ENCODE data around the gene SOX30. TPM values are rescaled to one million over a fixed set of nuclear protein-coding genes. Genes with fewer than 3 reads are reported as not detected.
A peak's percentile ranks its signal among the peaks of the same experiment; 100 is the strongest.
"Not testable (repeated sequence)": the region's sequence is repeated elsewhere in the genome, so short reads cannot be mapped to it uniquely, and the experiment has no call there.

The SOX30 gene
- total RNA-seq (2021; fragmentation: NEBNext Ultra II Directional; extraction: Animal tissue kit (Norgen Biotek cat#: 25700)) = under 1 TPM in 4 of 6 experiments, not detected in 2; 0.09 to 0.19 (median 0.12) TPM
- long read RNA-seq, partial matches to known transcripts = 0 of 1 reads
- long read RNA-seq, other reads (novel, unspliced or antisense) = 1 of 1 reads

DNA sequence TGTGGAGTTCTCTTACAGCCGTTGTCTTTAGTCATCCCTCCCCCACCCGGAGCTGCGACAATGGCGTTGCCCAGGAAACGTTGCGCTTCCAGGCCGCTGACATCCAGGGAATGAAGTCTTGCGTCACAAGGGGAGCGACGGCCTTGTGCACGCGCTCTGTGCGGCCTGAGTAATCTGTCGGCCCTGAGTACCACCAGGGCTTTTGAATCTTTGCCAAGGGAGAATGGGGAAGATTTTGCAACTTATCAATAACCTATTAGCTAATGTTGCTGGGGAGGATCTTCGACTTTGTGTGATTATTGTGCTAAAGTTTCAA, at the start of gene SOX30:
Gene SOX30 (minus strand): TSS at position 62 of the 316 bp plus-strand sequence. CDS start 360 bp downstream, outside the sequence.
- peaks cover 22% of the 10 kb centered on the region for H3K36me3 Mint-ChIP-seq (ENCODE audit: low read depth)
- no peak for DNase-seq
- H3K27me3 Mint-ChIP-seq (ENCODE audit: insufficient read depth) = no peaks in the 10 kb centered on the region
- TF ChIP-seq, protein P1, sequence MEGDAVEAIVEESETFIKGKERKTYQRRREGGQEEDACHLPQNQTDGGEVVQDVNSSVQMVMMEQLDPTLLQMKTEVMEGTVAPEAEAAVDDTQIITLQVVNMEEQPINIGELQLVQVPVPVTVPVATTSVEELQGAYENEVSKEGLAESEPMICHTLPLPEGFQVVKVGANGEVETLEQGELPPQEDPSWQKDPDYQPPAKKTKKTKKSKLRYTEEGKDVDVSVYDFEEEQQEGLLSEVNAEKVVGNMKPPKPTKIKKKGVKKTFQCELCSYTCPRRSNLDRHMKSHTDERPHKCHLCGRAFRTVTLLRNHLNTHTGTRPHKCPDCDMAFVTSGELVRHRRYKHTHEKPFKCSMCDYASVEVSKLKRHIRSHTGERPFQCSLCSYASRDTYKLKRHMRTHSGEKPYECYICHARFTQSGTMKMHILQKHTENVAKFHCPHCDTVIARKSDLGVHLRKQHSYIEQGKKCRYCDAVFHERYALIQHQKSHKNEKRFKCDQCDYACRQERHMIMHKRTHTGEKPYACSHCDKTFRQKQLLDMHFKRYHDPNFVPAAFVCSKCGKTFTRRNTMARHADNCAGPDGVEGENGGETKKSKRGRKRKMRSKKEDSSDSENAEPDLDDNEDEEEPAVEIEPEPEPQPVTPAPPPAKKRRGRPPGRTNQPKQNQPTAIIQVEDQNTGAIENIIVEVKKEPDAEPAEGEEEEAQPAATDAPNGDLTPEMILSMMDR (IDR thresholded peaks at IDR 0.05) = no peak
- peaks cover 27% of the 10 kb centered on the region for H3K9me3 Mint-ChIP-seq
- H3K4me1 Mint-ChIP-seq (ENCODE audit: low read depth) = peaks cover 12% of the 10 kb centered on the region; the same call in 1 of the 2 replicates
- H3K4me3 Mint-ChIP-seq = no peak within 1 kb of the TSS
- H3K27ac Mint-ChIP-seq = no peak within 1 kb of the TSS

DNA sequence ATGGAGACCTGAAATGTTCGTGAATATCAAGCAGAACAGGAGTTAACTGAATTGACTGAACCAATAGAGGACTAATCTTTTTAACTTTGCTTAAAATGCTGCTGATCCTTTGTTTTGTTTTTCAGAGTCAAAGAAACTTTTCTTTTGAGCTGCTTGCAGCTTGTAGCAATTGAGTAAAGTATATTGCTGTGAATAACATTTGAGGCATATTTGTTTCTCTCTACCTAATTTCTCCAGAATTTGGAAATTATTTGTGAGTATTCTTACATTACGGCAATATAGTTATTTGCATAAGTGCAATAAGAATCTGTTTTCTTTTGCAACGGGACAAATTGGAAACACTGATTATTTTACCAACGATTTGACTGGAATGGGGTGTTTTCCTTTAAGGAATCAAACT, 46.4 kb upstream of the SOX30 start:
- H3K4me3 Mint-ChIP-seq; H3K27ac Mint-ChIP-seq; H3K36me3 Mint-ChIP-seq (ENCODE audit: low read depth); H3K27me3 Mint-ChIP-seq (ENCODE audit: insufficient read depth); DNase-seq; H3K4me1 Mint-ChIP-seq (ENCODE audit: low read depth): not testable (repeated sequence)
- peaks cover 13% of the 10 kb centered on the region for H3K9me3 Mint-ChIP-seq

DNA sequence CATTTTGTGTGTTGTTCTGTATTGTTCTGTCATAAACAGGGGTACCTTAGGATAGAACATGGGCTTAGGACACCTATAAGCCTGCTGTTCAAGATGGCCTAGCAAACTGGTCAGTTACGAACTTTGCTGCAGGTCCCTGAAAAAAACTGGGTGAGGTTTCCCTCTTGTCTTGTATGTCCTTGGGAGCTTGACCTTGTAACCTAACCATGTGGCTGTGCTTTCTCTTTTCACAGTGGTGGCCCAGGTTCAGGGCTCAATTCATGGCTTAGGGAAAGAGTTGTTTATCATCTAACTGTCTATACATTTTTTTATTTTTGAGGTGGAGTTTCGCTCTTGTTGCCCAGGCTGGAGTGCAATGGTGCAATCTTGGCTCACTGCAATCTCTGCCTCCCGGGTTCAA, 43.9 kb upstream of the SOX30 start:
- H3K9me3 Mint-ChIP-seq = peaks cover 13% of the 10 kb centered on the region
- not testable (repeated sequence) for H3K27me3 Mint-ChIP-seq (ENCODE audit: insufficient read depth); H3K4me1 Mint-ChIP-seq (ENCODE audit: low read depth)

DNA sequence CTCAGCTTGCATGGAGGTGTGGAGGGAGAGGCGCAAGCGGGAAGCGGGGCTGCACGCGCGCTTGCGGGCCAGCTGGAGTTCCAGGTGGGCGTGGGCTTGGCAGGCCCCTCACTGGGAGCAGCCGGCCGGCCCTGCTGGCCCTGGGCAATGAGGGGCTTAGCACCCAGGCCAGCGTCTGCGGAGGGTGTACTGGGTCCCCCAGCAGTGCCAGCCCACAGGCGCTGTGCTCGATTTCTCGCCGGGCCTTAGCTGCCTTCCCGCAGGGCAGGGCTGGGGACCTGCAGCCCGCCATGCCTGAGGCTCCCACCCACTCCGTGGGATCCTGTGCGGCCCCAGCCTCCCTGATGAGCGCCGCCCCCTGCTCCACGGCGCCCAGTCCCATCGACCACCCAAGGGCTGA, 41.6 kb upstream of the SOX30 start:
- H3K27ac Mint-ChIP-seq; H3K36me3 Mint-ChIP-seq (ENCODE audit: low read depth); H3K4me1 Mint-ChIP-seq (ENCODE audit: low read depth); H3K4me3 Mint-ChIP-seq; DNase-seq; H3K27me3 Mint-ChIP-seq (ENCODE audit: insufficient read depth): not testable (repeated sequence)
- peaks cover 13% of the 10 kb centered on the region for H3K9me3 Mint-ChIP-seq

More for the DNA sequence above, 43.9 kb upstream of the SOX30 start:
- not testable (repeated sequence) for DNase-seq; H3K4me3 Mint-ChIP-seq; H3K27ac Mint-ChIP-seq; H3K36me3 Mint-ChIP-seq (ENCODE audit: low read depth)

DNA sequence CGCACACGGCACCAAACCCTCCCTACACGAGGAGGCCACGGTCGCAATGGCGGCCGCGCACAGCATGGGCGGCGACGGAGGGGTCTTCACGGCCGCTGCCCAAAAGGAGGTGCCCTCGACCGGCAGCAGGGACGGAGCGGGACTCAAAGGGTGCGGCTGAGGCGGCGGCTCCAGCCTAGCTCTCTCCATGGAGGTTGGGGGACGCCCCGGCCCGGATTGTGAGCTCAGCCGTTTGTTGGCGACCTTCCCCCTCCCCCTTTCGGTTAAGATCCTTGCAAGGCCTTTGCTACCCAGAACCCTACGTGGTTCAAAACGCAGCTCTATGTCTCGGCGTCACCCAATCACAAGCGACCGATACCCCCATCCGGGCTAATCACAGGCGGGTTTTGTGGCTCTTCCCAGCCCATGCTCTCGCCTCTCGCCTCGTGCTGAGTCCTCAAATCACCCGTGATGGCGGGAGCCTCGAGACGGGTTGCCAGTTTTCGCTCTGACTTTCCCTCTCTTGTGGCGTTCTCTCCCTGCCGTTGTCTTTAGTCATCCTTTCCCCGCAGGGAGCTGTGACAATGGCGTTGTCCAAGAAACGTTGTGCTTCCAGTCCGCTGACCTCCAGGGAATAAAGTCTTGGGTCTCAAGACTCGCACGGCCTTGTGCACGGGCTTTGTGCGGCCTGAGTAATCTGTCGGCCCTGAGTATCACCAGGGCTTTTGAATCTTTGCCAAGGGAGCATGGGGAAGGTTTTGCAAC, 38.6 kb upstream of the SOX30 start:
- Mint-ChIP-seq H3K9me3 (no peaks in the 10 kb centered on the region; the same call in 1 of the 2 replicates), H3K4me3 (no peak overlapping the region), H3K27me3 (ENCODE audit: insufficient read depth) (no peaks in the 10 kb centered on the region), H3K4me1 (ENCODE audit: low read depth) (no peaks in the 10 kb centered on the region), H3K27ac (no peak overlapping the region), H3K36me3 (ENCODE audit: low read depth) (no peaks in the 10 kb centered on the region)
- DNase-seq = no peak
- TF ChIP-seq, protein P1 (IDR thresholded peaks at IDR 0.05) = no peak

DNA sequence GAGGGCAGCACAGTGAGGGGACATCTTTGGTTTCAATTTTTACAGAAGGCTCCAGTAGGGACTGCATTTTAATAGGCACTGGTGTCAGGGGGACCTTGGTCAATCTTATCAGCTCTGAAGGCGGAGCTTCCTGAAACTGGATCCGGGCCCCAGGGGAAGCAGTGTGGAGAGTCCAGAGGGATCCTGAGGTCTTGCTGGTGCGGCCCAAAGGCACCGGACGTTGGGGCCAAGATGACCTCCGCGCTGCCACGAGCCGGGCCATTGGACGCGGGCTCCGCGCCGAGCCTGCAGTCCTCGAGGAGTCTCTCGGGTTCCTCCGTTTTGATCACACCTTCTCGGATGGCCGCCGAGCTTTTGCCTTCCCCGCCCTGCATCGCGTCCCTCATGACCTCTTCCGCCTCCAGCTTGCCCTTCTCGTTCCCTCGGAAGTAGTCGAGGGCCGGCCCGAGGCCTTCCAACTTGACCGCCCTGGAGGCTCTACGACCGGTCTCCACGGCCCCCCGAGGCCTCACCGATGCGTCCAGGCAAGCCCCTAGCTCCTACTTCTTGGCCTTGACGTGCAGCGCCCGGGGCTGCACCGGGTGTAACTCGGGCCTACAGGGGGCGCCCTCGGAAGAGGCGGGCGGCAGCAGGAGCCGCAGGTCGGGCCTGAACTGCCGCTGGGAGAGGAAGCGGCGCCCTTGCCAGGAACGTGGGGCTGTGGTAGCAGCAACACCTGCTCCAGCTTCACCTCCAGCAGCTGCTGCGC, 37.9 kb upstream of the SOX30 start:
- no peak overlapping the region for H3K4me3 Mint-ChIP-seq
- no peaks in the 10 kb centered on the region for H3K27me3 Mint-ChIP-seq (ENCODE audit: insufficient read depth)
- no peak for DNase-seq
- TF ChIP-seq, protein P1 (IDR thresholded peaks at IDR 0.05) = peak; percentile 38; the same call in 1 of the 2 replicates
- H3K4me1 Mint-ChIP-seq (ENCODE audit: low read depth) = no peaks in the 10 kb centered on the region
- no peak overlapping the region for H3K27ac Mint-ChIP-seq
- H3K36me3 Mint-ChIP-seq (ENCODE audit: low read depth) = no peaks in the 10 kb centered on the region
- no peaks in the 10 kb centered on the region; the same call in 1 of the 2 replicates for H3K9me3 Mint-ChIP-seq

DNA sequence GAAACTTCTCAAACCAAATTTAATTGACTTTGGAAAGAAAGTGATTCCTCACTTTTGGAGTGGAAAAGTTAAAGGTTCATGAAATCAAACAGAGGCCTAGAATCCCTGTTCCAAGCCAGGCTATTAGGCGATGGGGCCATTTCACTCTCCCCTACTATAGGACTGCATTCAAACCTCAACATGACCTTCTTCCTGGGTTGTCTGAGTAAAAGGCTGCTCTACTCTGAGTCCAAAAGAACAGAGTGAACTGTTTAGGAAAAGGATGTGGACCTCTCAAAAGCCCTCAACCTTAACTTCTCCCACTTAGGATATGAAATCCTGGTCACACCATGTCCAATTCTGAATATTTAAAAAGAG, 34.9 kb upstream of the SOX30 start:
- no peaks in the 10 kb centered on the region; the same call in 1 of the 2 replicates for H3K9me3 Mint-ChIP-seq
- no peak overlapping the region for H3K27ac Mint-ChIP-seq
- TF ChIP-seq, protein P1 (IDR thresholded peaks at IDR 0.05) = no peak
- no peaks in the 10 kb centered on the region for H3K36me3 Mint-ChIP-seq (ENCODE audit: low read depth)
- no peak overlapping the region for H3K4me3 Mint-ChIP-seq
- DNase-seq = no peak
- no peaks in the 10 kb centered on the region for H3K27me3 Mint-ChIP-seq (ENCODE audit: insufficient read depth)
- no peaks in the 10 kb centered on the region for H3K4me1 Mint-ChIP-seq (ENCODE audit: low read depth)

DNA sequence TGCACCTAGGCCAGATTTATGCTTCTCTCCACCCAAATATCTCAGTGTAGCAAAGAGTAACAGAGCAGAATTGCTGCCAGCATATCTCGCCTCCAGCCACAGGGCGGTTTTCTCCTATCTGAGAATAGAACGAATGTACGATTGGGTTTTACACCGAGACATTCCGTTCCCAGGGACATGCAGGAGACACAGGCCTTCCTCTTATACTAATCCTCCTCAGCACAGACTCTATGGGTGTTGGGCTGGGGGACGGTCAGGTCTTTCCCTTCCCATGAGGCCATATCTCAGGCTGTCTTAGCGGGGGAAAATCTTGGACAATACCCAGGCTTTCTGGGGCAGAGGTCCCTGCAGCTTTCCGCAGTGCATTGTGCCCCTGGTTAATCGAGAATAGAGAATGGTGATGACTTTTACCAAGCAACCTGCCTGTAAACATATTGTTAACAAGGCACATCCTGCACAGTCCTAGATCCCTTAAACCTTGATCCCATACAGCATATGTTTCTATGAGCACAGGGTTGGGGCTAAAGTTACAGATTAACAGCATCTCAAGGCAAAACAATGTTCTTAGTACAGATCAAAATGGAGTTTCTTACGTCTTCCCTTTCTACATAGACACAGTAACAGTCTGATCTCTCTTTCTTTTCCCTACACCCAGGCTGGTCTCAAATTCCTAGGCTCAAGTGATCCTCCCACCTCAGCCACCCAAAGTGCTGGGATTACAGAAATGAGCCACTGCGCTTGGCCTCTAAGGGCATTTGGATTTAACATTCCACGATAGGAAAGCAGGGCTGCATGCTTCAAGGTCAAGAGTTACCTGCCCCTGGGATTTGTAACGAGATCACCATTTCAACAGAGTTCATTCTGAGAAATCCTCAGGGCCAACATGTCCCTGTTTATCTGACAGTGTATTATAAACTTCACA, 34.3 kb upstream of the SOX30 start:
- H3K4me3 Mint-ChIP-seq; H3K27me3 Mint-ChIP-seq (ENCODE audit: insufficient read depth); H3K36me3 Mint-ChIP-seq (ENCODE audit: low read depth); H3K4me1 Mint-ChIP-seq (ENCODE audit: low read depth); DNase-seq; H3K27ac Mint-ChIP-seq; H3K9me3 Mint-ChIP-seq: not testable (repeated sequence)
